GM19023 (cell line): ENCODE measurements around the gene BCAT1.
A peak's percentile ranks its signal among the peaks of the same experiment; 100 is the strongest.
"Not testable (repeated sequence)": the region's sequence is repeated elsewhere in the genome, so short reads cannot be mapped to it uniquely, and the experiment has no call there.

Experiments
- ATAC-seq: cut with Tn5 transposase; IDR thresholded peaks from one replicate; pipeline ENCODE4 v1.9.1; 2021; ENCODE audit warnings: mild to moderate bottlenecking, moderate library complexity; ENCODE audit not compliant: unreplicated experiment

BCAT1 gene

DNA sequence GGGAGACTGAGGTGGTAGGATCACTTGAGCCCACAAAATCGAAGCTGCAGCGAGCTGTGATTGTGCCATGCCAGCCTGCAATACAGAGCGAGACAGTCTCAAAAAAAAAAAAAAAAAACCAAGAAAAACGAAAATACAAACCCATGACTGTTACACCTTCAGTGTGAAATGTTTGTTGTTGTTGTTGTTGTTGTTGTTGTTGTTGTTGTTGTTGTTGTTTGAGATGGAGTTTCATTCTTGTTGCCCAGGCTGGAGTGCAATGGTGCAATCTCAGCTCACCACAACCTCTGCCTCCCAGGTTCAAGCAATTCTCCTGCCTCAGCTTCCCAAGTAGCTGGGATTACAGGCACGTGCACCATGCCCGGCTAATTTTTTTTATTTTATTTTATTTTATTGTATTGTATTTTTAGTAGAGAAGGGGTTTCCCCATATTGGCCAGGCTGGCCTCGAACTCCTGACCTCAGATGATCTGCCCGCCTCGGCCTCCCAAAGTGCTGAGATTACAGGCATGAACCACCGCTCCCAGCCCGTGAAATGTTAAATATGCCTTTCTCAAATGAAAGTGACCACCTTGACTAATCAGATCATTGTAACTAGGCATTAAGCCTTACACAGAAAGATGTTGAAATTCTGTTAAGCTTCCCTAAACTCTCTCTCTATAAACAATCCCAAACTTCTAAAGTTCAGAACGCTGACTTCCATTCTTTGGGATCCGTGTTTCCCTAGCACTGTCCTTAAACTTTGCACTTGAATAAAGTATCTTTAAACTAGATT is 20.2 kb downstream of the BCAT1 start:
- not testable (repeated sequence) for ATAC-seq

DNA sequence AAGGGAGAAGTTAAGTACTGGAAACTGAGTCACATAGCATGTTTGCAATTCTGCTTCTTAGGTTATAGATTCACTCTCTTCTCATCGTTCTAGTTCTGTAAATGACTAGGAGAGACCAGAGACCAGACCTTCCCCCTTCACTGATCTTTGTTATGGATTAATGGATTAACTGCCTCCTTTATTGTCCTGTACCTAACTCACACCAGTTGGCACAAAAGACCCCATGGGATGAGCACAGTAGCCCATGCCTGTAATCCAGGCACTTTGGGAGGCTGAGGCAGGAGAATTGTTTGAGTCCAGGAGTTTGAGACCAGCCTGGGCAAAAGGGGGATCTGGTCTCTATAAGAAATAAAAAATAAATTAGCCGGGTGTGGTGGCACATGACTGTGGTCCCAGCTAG is 20.8 kb downstream of the BCAT1 start:
- ATAC-seq, result no peak

DNA sequence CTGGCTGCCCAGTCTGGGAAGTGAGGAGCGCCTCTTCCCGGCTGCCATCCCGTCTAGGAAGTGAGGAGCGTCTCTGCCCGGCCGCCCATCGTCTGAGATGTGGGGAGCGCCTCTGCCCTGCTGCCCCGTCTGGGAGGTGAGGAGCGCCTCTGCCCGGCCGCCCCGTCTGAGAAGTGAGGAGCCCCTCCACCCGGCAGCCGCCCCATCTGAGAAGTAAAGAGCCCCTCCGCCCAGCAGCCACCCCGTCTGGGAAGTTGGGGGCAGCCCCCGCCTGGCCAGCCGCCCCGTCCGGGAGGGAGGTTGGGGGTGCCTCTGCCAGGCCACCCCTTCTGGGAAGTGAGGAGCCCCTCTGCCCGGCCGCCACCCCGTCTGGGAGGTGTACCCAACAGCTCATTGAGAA is 22.8 kb downstream of the BCAT1 start:
- not testable (repeated sequence) for ATAC-seq

DNA sequence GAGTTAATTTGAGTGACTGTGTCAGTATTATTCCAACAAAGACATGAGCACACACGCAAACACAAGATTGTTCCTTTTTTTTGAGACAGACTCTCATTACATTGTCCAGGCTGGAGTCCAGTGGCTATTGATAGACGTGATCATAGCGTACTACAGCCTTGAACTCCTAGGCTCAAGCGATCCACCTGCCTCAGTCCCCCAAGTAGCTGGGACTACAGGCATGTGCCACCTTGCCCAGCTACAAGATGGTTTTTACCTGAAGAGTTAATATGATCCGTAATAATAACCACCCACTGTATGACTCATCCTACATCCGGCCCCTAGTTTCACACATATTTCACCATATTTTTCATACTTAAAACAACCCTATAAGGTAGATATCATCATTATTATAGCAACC is 26.8 kb downstream of the BCAT1 start:
- ATAC-seq, result no peak

DNA sequence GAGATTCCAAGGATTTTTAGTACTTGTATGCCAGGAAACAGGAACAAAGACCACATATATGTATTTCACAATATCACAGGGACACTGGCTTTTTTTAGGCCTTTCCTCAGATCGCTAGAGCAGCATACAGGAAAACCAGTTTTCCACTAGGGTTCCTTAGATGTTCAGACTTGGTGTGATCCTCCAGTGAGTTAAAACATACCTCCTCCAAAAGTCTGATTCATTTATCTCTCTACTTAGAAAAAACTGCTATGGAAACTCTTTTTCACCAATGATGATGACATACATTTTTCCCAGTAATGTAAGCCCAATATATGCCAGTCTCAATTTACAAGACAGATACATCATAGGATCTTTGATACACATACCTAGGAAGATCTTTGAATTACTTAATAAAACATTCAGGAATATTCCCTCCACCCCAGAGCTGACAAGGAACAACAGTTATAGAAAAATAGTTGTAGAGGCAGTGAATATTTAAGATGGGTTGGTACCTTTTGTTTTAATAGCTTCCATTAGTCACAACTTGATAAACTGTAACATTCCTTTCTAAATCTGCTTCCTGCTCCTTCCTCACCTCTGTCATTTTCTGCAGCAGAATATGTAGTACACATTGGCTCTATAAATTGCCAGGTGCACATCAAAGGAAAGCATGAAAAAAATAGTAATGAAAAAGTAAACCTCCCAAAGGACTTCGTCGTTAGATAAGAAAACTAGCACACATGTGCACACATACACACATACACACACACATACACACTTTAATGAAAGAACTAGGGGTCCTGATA is 27.5 kb downstream of the BCAT1 start:
- ATAC-seq, result no peak

DNA sequence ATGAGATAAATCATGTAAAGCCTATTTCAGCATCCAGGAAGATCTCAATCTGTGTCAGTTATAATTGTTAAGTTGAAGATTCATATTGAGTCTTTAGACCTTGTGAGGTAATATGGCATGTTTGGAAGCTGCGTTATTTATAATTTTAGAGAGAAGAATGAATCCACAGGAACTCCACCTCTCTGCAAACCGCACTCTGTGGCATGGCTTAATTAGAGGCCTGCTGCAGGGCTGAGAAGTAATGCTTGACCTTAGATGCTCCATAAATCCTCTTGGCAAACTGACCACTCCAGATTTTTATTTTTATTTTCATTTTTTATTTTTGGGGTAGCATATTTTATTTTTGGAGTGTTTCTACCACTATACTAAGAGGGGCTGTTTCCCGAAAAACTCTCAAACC is 28.8 kb downstream of the BCAT1 start:
- no peak for ATAC-seq

DNA sequence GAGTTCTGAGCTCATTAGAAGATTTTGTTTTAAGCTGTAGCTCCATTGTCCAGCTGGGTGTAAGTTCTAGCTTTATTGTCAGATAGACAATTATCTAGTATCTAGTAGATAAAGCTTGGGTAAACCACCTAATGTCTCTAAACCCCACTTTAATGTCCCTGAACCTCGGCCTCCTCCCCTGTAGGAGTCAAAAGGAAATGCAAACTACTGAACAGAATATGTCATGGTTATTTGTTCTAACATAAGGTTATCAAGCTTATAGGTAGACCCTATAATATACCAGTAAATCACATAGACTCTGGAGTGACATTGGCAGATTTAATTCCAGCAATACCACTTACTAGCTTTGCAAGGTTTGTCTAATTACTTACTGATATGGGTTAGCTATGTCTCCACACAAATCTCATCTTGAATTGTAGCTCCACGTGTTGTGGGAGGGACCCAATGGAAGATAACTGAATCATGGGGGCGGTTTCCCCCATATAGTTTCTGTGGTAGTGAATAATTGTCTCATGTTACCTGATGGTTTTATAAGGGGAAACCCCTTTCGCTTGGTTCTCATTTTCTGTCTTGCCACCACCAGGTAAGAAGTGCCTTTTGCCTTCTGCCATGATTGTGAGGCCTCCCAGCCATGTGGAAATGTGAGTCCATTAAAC is 29.4 kb downstream of the BCAT1 start:
- ATAC-seq, result no peak

DNA sequence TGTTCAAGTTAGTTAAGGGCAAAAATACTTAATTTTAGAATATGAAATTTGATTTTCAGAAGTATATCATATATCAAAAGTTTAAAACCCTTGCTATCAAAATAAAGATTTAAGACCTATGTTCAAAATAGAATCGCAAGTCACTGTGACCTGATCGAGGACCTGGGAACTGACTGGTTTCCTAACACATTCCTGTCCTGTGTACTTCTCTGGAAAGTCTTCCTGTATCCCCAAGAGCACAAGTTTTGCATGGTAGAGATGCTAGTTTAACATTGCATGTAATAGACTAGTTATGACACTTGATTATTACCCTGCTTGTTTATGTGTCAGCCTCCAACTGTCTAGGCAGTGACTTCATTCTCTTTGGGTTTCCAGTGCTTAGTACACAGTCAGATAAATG is 30.3 kb downstream of the BCAT1 start:
- ATAC-seq, result no peak

DNA sequence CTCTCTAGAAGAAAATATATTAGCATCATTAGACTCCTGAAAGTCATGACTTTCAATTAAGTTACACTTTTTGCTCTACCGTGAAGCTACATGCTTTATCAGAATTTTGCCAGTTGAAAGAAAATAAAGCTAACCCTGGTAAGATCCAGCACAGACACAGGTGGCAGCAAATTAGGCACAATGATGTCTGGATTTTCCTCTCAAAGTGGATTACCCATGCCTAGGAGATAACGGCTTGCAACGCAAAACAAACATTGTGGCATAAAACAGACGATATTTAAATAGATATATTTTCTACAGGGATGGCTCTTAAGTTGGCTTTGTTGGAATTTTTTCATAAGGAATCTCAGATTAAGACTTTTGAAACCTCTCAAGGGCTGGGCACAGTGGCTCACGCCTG is 33.4 kb downstream of the BCAT1 start:
- ATAC-seq, result no peak

DNA sequence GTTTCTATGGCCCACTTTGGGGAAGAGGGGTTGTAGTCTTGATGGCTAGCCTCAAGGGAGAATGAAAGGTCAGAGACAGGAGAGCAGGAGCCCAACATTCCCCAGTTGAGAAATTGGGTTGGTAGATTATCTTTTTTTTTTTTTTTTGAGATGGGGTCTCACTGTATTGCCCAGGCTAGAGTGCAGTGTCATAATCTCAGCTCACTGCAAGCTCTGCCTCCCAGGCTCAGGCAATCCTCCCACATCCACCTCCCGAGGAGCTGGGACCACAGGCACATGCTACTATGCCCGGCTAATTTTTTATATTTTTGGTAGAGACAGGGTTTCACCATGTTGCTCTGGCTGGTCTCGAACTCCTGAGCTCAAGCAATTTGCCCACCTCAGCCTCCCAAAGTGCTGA is 34.9 kb downstream of the BCAT1 start:
- no peak for ATAC-seq

DNA sequence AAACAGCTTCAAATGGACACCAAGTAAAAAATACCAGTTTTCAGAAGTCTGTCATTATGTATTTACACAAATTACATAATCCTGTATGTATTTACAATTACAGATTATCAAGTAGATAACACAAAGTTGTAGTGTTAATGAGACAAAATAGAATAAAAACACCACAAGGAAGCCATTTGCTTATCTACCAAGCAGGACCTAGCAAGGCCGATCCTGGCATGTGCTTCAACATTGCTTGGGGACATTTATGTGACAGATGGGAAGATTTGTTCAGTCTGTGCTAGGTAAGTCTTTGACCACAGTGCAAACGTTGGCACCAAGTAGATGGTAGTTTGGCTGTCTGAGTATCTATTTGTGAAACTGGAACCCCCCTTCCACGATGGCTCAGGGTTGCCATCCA is 35.8 kb downstream of the BCAT1 start:
- no peak for ATAC-seq

DNA sequence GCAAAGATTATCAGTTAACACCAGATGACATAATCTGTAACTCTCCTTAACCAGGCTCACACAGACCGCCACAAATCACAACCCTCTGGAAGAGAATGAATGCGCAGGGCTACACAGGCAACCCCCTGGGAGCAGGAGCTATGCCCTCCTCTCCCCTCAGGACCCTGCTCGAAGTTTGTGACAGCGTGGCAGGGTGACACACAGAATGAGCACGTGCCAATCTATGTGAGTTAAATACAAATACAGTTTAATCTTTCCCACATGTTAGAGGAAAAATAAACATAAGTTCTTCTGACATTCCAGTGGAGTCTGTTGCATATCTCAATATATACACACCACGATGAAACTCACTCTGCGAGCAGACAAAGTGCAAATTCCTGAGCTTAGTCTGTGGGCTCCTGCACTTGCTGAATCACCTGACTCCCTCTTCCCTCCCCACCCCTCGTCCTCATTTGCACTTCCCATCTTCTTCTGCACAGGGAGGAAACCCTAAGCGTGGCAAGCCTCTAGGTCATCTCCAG is 37.6 kb downstream of the BCAT1 start:
- ATAC-seq, result no peak

DNA sequence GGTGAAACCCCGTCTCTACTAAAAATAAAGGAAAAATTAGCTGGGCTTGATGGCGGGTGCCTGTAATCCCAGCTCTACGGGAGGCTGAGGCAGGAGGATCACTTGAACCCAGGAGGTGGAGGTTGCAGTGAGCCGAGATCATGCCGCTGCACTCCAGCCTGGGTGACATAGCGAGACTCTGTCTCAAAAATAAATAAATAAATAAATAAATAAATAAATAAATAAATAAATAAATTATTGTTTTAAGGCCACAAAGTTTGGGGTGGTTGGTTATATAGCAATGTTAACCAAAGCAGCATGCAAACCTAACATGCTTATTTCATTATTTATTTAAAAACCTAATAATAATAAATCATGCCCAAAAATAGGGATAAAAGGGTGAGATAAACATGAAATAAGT is 38.7 kb downstream of the BCAT1 start:
- not testable (repeated sequence) for ATAC-seq

DNA sequence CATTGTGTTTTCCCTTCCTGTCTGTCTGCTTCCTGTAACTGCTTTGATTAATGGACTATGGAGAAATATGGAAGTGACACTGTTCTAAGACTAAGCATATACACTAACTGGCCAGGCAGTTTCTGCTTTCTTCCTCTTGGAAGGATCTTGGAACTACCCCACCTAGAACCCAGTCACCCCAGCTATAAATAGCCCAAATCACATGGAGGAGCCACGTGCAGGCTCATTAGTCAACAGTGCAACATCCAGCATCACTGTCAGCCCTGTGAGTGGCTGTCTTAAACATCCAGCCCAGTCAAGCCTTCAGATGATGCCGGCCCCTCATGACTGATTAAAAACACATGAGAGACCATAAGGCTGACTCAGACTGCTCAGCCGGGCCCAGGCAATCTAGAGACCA is 39.2 kb downstream of the BCAT1 start:
- no peak for ATAC-seq

DNA sequence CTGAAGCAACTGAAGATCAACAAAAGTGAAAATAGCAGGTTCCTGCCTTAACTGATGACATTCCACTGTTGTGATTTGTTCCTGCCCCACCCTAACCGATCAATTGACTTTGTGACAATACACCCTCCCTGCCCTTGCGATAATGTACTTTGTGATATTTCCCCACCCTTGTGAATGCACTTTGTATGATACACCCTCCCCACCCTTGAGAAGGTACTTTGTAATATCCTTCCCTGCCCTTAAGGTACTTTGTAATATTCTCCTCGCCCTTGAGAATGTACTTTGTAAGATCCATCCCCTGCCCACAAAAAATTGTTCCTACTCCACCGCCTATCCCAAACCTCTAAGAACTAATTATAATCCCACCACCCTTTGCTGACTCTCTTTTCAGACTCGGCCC is 41.4 kb downstream of the BCAT1 start:
- ATAC-seq, result no peak

DNA sequence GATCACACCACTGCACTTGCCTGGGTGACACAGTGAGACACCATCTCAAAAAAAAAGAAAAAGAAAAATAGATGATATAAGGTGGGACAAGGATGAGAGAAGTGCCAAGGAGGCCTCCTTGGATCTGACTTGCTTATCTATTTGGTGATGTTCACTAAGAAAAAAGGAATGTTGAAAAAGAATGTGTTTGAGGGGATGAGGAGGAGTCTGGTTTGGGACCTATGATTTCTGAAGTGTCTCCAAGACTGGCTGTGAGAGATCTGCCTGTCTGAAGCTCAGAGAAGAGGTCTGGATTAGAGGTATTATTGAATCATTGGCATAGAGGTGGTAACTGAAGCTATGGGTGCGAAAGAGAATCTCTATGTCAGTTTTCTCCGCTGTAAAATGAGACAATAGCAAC is 42.8 kb downstream of the BCAT1 start:
- no peak for ATAC-seq

DNA sequence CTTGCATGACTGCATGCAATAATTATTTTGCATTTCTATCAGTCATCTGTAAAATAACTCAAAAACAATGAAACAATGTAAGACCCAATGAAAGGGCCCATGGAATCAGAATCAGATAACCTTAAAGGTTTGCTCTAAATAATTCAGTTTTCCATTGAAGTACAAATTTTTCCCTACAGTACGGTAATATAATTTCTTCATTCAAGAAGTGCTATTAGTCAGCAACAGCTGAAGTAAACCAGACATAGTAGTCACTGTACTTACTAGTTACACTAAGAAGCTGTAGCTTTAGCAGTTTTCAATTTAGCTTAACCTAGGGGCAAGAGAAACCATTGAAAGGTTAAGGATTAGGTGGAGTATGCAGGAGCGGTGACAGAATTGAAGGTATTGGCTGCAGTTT is 43.5 kb downstream of the BCAT1 start:
- ATAC-seq, result no peak

DNA sequence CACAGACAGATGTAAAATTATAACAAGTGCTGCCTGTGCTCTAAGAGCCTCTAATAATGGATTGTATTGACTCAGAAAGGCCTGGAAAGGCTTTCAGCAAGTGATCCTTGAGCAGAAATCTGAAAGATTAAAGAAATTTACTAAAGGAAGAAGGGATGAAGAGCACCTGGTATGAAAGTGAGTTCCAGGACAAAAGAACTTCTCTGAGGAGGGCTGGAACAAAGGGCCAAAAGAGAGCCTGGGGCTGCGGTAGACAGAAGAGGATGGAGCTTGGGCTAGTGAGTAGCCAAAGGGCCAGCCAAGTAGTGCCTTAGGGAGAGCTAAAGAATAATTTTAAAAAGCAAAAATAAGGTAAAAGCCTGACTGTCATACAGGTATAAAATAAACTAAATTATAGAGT is 44.0 kb downstream of the BCAT1 start:
- ATAC-seq, result no peak

DNA sequence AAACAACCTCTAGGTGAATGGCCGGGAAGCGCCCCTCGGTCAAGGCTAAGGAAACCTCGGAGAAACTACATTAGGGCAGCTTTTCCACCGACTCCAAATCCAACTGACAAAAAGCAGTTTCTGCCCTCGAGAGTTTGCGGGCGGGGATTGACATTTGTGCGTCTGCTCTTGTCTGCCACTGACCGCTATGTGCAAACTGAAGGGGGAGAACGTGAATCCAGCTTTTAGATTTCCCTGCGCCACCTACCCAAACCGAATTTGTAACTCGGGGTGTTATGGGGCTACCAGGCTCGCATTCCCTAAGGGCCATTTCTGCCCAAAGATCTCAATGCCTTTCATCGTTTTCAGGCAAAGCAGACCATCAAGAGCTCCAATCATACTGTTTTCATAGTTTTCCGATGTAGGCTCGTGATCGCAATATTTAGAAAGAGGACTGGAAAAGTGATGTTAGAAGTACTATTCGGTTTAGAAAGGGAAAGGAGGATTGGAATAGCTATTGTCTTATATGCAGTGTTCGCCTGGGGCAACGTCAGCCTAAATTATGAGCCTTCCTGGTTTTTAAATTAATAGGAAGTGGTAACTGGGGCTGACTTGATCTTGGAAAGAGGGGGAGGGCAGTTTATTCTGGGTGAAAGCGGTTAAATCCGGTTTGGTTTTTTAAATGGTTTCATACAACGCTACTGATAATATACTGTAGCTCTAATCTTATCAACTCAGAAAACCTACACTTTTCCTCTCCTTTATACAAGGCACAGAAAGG is 45.4 kb downstream of the BCAT1 start:
- ATAC-seq, result no peak

DNA sequence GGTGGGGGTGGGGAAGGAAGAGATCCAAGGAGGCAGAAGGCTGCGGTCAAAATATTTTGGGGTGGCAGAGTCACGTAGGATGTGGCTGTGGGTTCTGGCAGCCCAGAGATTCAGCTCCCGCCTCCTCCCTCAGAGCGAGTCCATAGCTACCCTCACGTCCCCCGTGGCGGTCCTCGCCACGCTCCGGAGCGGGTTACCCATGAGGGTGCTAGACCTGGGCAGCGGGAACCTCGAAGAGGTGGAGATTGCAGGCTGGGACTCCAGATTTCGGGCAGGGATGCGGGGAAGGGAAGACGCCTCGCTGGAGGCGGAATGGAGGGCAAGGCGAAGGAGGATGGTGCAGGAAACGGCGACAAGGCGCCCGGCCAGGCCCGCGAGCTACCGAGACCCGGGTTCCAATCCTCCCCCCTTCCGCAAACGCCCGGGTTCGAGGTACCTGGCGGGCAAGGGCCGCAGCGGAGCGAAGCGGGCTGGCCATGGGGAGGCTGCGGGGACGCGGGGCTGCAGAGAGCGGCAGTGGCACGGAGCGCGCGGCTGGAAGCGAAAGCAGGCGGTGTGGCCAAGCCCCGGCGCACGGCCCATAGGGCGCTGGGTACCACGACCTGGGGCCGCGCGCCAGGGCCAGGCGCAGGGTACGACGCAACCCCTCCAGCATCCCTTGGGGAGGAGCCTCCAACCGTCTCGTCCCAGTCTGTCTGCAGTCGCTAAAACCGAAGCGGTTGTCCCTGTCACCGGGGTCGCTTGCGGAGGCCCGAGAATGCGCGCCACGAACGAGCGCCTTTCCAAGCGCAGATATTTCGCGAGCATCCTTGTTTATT is 46.2 kb downstream of the BCAT1 start:
- ATAC-seq, result peak; percentile 45
